ENCODE measurements around the gene IRF5.

IRF5 gene, protein sequence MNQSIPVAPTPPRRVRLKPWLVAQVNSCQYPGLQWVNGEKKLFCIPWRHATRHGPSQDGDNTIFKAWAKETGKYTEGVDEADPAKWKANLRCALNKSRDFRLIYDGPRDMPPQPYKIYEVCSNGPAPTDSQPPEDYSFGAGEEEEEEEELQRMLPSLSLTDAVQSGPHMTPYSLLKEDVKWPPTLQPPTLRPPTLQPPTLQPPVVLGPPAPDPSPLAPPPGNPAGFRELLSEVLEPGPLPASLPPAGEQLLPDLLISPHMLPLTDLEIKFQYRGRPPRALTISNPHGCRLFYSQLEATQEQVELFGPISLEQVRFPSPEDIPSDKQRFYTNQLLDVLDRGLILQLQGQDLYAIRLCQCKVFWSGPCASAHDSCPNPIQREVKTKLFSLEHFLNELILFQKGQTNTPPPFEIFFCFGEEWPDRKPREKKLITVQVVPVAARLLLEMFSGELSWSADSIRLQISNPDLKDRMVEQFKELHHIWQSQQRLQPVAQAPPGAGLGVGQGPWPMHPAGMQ
- total RNA-seq = 3.1 to 13.1 (median 9.0) reads per million in 4 experiments

DNA sequence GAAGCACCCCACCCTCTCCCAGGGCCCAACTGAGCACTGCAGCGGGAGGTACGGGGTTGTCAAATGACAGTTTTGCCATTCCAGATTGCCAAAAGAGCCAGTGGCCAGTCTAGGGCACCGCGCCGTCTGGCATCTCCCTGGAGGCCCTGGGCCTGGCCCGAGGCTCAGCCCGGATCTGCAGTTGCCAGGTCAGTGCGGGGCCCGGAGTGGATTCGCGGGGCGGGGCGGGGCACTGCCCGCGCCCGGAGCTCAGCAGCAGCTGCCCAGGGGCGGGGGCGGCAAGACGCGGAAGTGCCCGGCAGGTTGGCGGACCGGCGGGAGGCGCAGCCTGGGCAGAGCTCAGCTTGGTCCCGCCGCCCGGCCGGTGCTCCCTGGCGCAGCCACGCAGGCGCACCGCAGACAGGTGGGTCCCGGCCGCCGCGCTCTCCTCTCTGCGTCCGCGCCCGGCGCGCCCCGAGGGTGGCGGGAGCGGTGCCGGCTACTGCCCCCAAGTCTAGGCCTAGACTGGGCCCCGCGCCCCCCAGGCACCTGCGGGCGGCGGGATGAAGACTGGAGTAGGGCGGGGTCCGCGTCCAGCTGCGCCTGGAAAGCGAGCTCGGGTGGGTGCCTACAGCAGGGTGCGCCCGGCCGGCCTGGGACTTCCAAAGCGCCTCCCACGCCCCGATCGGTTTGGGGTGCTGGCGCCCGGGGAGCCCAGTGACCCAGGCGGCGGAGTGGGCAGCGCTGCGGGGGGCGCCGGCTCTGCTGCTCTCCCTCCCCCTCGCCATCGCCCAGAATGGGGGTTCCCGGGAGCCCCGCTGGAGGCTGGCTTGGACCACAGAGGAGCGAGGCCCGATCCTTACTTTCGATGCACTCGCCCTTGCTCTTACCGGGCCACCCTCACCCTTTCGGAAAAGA, at the start of gene IRF5:
TSS of gene IRF5 (plus strand) at position 281 of the 897 bp plus-strand sequence. CDS start 4,155 bp downstream, outside the sequence.
- no peak for DNase-seq

DNA sequence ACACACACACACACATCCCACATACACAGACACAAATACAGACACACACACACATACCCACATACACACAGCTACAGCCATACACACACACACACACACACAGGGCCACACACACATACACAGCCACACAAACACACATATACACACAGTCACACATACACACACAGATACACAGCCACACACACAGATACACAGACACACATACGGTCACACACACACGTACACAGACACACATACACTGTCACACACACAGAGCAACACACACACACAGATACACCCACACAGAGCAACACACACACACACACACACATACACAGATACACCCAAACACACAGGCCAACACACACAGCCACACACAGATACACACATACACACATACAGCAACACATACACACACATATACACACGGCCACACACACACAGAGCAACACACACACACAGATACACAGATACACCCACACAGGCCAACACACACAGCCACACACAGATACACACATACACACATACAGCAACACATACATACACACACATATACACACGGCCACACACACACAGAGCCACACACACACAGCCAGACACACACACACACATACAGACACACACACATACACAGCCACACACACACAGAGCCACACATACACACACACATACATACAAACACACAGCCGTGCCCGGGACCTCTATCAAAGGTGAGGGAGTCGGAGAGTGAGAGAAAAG, 49.5 kb upstream of the IRF5 start:
- DNase-seq = no peak

DNA sequence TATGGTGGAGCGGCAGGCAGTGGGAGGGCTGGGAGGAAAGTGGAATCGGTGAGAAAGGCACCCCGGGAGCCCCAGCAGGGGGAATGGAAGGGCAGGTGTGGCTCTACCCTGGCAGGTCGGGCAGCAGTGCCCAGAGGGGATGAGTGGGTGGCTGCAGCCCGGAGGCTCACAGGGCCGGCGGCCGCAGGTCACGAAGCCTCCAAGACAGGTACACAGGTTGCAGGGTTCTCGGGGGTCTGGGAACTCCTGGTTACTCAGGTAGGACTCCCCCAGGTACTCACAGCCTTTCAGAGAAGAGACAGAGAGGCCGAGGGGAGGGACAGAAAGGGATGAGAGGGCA, 49.0 kb upstream of the IRF5 start:
- DNase-seq = no peak

DNA sequence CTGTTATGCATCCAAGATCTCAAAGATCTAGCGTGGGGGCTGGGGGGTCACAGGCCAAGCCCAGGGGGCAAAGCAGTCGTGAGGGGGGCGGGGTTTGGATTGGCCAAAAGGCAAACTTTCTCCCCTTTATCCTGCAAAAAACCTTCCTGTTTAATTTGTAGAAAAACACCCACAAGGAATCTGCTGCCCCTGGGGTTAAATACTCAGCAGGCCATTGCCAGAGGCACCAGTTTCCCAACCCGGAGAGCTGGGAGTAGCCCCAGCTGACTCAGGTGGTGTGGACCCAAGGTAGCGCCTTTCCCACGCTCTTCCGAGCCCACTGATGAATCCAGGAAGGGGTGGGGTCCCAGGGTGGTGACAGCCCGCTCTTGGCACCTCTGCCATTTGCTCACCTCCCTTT, 48.6 kb upstream of the IRF5 start:
- DNase-seq = no peak

DNA sequence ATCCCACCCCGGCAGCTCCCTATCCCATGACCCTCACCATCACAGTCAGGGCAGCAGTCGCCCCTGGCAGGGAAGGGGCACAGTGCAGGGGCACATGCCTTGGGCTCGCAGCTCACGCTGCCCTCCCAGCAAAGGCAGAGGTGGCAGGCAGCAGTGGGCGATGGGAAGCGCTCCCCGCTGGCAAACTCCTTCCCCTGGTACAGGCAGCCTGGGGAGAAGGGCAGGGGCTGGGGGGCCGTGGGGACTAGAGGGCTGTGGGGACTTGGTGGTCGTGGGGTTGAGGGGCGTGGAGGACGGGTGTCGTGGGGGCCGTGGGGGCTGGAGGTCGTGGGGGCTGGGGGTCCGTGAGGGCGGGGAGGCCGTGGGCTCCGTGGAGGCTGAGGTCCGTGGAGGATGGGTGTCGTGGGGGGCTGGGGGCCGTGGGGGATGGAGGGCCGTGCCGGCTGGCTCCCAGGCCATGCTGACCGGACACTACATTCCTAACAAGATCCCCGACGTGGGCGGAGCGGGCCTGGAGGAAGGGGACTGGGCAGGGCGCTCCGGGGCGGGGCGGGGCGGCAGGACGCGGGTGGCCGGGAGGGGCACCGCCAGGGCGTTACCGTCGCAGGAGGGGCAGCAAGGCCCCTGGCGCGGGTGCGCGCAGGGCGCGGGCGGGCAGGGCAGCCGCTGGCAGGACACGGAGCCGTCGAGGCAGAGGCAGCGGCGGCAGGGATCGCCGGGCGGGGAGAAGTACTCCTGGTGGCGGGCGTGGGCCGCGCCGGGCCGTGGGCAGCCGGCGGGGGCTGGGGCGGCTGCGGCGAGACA, 47.2 kb upstream of the IRF5 start:
- DNase-seq = no peak

DNA sequence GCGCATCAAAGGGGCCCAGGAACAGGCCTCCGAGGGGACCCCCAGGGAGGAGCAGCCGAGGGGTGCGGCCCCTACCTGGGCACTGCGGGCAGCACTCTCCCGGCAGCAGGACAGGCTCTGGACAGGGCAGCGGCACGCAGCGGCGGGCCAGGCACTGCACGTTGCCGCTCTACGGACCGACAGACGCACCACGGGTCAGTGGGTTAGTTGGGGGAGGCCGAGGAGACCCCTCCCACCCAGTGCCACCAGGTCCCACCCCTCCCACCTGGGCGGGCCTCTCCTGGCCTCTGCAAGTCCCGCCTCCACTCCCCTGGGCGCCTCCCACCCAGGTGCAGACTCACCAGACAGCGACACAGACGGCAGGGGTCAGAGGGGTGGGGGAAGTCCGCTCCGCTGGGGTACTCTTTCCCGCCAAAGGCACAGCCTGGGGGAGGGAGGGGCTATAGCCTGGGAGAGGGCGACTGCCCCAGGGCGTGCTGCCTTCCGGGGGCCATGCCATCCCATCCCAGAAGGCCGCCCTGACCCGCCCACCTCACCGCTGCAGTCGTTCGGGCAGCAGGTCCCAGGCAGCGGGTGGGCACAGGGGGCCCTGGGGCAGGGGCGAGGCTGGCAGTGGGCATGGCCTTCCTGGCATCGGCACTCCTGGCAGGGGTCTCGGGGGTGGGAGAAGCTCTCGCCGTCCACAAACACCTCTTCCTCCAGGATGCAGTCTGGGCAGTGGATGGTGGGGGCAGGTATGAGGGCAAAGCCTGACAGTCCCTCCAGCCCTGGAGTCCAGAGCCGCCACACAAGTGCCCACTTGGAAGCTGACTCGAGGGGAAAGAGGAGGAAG, 46.4 kb upstream of the IRF5 start:
- DNase-seq = no peak

DNA sequence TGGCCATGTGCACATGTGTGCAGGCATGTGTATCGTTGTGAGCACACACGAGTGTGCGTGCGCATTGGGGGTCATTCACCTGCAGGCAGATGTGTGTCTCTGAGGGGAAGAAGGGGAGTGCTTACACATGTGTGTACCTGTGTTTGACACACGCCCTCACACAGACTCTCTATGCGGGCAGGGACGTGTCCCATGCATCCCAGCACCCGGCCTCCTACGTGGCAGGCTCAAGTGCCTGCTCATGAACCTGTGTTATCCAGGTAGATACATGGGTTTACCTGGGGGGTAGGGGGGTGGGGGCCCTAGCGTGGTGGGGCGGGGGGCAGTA, 45.8 kb upstream of the IRF5 start:
- DNase-seq = no peak

DNA sequence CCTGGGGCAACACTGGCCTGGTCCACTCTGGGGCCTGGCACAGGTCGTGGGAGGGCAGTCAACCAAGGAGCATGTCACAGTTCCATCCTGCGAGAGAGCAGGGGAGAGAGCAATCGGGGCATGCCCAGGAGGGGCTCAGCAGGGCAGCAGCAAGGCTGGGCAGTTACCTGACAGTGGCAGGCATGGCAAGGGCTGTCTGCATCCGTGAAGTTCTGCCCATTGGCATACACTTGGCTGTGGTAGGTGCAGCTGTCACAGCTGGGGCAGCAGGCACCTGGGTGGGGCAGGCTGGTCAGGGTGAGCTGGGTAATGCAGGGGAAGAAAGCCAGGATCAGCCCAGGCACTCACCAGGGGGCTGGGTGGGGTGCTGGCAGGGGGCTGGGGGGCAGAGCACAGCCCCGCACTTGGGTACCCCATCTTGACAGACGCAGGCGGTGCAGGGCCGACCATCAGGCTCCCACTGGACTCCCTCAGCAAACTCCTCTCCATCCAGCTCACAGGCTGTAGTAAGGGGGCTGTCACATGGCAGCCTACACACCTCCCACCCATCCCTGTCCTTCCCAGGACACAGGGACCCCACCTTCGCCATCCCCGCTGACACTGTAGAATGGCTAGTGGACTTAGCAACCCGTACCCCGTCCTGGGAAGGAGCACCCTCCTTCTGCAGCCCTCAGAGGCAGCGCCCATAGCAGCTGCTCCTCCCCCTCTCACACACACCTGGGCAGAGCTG, 45.0 kb upstream of the IRF5 start:
- DNase-seq = no peak

DNA sequence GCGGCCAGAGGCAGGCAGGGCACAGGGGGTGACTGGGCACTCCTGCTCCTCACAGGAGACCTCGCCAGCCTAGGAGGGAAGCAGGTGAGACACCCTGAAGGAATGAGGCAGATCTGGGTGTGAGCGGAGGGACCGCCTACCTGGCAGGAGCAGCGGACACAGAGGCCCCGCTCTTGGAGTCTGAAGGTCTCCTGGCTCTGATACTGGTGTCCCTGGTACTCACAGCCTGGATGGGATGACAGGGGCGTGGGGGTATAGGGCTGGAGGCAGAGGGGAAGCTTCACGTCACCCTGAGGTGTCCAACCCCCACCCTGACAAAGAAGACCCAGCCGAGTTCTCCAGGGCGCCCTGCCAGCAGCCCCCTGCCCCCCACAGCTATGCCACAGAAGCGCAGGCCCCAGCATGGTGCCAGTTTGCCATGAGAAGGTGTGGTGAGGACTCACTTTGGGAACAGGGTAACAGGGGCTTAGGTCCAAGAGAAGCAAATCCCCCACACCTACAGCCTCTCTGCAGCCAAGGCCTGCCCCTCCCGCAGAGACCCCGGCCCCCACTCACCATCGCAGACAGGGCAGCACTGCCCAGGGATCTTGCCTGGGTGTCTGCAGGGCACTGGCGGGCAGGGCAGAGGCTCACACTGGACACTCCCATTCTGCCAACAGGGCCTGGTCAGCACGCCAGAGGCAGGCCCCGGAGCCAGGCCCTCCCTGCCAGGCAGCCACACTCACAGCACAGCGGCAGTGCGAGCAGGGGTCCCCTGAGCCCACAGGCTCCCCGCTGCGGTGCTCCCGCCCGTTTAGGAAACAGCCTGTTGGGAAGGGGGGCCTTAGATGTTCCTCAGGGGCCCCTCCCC, 44.3 kb upstream of the IRF5 start:
- DNase-seq = no peak

DNA sequence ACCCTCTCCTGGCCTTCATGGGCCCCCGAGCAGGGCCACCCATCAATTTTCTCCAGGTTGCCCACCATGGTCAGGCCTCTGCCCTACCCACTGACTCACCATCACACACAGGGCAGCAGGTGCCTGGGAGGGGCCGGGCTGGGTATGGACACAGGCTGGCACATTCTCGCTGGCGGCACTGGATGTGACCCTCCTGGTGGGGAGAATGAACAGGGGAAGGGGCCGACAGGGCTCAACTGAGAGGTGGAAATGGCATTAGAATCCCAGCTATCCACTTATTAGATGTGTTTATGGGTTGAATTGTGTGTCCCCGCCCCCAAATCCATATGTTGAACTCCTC, 43.7 kb upstream of the IRF5 start:
- no peak for DNase-seq

DNA sequence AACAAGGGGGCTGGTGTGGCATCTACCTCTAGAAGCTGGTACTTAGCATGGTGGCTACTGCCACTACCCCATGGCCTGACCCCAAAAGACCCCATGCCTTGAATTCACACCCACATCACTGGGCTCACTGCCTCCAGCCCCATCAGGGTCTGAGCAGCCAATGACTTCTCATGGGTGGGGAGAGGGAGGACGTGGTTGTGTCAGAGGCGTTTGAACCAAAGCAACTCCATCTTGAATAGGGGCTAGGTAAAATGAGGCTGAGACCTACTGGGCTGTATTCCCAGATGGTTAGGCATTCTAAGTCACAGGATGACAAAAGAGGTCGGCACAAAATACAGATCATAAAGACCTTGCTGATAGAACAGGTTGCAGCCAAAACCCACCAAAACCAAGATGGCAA, 42.4 kb upstream of the IRF5 start:
- DNase-seq = no peak

DNA sequence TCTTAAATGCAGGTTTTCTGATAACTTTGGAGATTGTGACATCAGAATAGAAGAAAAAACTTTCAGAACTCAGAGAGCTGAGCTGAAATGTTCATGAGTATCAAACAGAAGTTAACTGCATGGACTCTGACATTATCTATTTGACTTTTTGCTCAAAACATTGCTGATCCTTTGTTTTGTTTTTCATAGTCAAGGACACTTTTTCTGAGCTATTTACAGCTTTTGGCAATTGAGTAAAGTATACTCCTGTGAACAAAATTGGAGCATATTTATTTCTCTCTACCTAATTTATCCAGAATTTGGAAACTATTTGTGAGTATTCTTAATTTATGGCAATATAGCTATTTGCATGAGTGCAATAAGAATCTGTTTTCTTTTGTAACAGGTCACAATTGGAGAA, 38.3 kb upstream of the IRF5 start:
- no peak for DNase-seq

DNA sequence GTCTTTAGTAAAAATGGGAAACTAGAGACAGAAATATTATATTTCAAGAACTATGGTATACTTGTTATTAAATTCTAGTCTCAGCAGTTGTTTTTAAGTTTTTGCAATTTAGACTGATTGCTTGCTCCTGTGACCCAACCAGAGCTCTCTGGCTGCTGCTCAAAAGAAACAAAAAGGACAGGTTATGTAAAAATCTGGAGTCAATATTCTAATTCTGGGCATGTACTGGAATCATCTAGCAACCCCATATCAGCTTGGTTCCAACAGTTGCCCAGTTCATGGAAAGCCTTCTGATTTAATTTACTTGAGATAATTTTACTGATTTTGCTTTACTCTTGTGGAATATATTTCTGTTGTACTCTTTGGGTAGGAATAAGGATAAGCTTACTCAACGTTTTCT, 37.5 kb upstream of the IRF5 start:
- DNase-seq = no peak

DNA sequence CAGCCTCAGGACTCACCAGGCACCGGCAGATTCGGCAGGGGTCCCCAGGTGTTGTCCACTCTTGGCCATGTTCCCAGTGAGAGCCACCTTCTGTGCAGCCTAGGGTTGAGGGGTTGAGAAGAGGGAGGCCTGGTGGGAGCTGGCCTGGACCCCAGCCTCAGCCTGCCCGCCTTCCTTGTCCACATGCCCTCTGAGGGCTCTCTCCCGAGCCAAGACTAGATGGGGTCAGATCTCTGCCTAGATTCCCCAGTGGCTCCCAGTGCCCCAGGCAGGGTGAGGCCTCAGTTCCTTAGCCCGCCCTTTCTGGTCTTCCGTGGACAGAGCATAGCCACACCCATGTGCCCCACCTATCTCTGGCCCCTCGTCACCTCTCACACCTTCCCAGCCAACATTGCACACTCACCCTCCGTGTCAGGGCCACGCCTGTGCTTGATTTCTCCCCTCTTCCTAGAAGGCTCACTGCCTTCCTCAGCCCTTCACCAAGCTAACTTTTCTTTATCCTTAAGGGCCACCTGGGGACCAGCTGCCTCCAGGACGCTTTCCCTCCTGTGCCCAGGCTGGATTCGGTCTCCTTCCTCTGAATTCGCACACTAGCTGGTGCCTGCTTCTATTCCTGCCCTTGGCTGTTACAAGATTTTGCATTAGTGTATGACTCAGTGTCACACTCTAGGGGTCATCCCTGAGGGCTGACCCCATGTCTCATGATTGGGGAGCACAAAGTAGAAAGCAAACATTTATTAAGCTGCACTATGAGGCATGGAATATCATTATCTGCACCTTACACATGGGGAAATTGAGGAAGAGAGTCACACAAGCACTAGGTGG, 34.8 kb upstream of the IRF5 start:
- DNase-seq = no peak

DNA sequence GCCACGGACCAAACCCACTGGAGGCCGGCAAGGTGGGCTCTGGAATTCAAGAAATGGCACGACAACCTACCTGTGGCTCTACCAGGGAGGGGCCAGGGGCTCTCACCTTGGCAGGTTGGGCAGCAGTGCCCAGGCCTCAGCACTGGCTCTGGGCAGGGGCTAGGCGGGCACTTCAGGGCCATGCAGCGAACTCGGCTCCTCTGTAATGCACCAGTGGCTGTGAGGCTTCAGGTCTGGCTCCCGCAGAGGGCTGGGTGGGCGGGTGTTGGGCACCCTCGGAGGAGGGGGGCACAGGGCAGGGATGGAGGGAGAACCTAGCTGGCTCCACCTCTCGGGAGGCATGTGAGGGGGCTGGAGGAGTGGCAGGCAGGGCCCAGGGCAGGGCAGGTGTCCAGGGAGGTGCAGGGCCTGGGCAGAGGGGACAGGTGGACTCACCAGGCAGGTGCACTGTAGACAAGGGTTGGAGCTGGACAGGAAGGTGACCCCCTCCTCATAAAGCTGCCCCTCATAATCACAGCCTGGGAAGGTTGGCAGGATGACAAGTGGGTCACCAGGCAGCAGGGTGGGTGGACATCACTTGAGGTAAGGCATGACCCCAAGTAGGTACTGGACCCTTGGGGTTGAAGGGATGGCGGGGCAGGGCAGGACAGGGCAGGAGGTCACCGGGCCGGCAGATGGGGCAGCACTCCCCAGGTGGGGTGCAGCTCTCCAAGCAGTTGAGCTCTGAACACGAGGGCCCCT, 33.9 kb upstream of the IRF5 start:
- DNase-seq = no peak

DNA sequence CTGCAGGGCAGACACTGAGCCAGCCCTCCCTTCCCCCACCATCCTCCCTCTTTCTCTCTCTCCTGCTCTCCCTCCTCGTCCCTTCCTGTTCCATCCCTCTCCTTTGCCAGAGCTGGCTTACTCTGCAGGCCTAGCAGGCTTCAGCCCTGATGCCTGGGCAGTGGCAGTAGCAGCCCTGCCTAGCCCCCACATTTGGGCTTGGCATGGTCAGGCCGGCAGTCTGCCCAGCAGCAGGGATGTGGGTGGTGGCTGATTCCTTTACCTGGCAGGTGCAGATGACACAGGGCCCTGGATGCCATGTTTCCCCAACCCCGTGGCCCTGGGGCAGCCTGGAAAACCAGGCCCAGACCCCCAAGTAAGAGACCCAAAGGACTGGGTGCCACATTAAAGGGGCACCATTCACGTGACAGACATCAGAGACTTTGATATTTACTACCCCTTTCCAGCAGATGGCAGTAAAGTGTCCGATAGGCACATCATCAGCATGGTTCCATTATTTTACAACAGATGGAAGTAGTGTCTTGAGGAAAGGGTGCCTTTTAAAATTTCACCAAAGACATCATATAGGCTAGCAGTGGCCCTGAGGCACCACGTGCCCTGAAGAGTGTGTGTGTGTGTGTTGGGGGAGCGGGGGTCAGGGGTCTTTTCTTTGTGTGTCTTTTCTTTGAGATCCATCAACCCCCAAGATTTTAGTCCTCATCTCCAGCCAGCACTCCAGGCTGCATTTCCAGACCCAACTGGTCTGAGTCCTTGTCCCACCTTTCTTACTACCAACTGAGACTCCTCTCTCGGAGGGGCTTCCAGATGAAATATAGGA, 33.1 kb upstream of the IRF5 start:
- no peak for DNase-seq

All from effector CD8-positive, alpha-beta T cell (primary cell).